H1 (cell line): Measurements from ENCODE around the gene TEX10. TPM values are rescaled to one million over a fixed set of nuclear protein-coding genes. Genes with fewer than 3 reads are reported as not detected.

ENCODE experiments used
- CTCF ChIA-PET: fragments of 300-600 bp; sonication (Branson Sonifier 250); formaldehyde crosslinking; loops from one replicate; lab custom pipeline; 2021; ENCODE audit not compliant: partially characterized antibody; lab: Charles Lee
- POLR2A ChIA-PET: fragments of 300-600 bp; sonication (Branson Sonifier 250); formaldehyde crosslinking; loops from one replicate; lab custom pipeline; 2021; ENCODE audit warnings: inconsistent platforms; ENCODE audit not compliant: partially characterized antibody; lab: Charles Lee
- DNase-seq, 2 experiments: peaks; one replicate each; pipeline versions ENCODE4 v3.0.0 to v3.0.0-alpha.2; 2010 to 2022; ENCODE audit warnings: low spot score in 2 of 2, low read depth in 1 of 2, mixed read lengths in 1 of 2
- FAIRE-seq: peaks from 2 replicates; lab custom pipeline; 2011; peaks lifted over from hg19 to GRCh38; lab: Jason Lieb, UNC
- H2AFZ ChIP-seq: 2 replicates; pipeline ENCODE4 v1.8.1; 2012; ENCODE audit warnings: low read length, inconsistent platforms
- H2AK5ac ChIP-seq: 2 replicates; pipeline ENCODE4 v1.6.1; 2013; ENCODE audit warnings: low read depth, low read length
- H2BK120ac ChIP-seq: replicated peaks from 2 replicates; pipeline ENCODE3; 2013; ENCODE audit warnings: low read depth, low read length, inconsistent platforms
- H2BK12ac ChIP-seq: 2 replicates; pipeline ENCODE4 v1.6.1; 2013; ENCODE audit warnings: low read depth, low read length
- H2BK15ac ChIP-seq: 2 replicates; pipeline ENCODE4 v1.6.1; 2013; ENCODE audit warnings: low read length
- H2BK20ac ChIP-seq: 2 replicates; pipeline ENCODE4 v1.6.1; 2013; ENCODE audit warnings: low read length
- H2BK5ac ChIP-seq: 2 replicates; pipeline ENCODE4 v1.6.1; 2013; ENCODE audit warnings: low read depth, low read length
- H3K14ac ChIP-seq: 2 replicates; pipeline ENCODE4 v1.6.1; 2013; ENCODE audit warnings: inconsistent platforms; ENCODE audit not compliant: insufficient read length
- H3K18ac ChIP-seq: 2 replicates; pipeline ENCODE4 v1.6.1; 2013; ENCODE audit warnings: low read length; ENCODE audit errors: extremely low read depth
- H3K23ac ChIP-seq: 2 replicates; pipeline ENCODE4 v1.6.1; 2013; ENCODE audit warnings: inconsistent platforms; ENCODE audit not compliant: insufficient read length
- H3K23me2 ChIP-seq: 2 replicates; pipeline ENCODE4 v1.6.1; 2013; ENCODE audit warnings: low read depth, low read length
- H3K27ac ChIP-seq: 2 replicates; pipeline ENCODE4 v1.6.1; 2011; ENCODE audit warnings: low read depth, low read length, inconsistent platforms
- H3K27me3 ChIP-seq, 4 experiments: replicated peaks in 1 of 4; 1 replicate in 1 of 4; 2 replicates in 3 of 4; pipeline versions ENCODE4 v1.6.1 to v1.8.1; 2011 to 2013; ENCODE audit warnings: low read length in 3 of 4, mild to moderate bottlenecking in 3 of 4, inconsistent platforms in 2 of 4, mixed read lengths in 2 of 4, moderate library complexity in 1 of 4; ENCODE audit not compliant: control insufficient read depth in 3 of 4, insufficient read depth in 3 of 4; ENCODE audit errors: extremely low read depth in 1 of 4
- H3K36me3 ChIP-seq, 4 experiments: 2 replicates each; pipeline versions ENCODE4 v1.6.1 to v1.8.1; 2011 to 2013; ENCODE audit warnings: mild to moderate bottlenecking in 4 of 4, low read length in 3 of 4, moderate library complexity in 2 of 4, control low read depth in 1 of 4, inconsistent platforms in 1 of 4; ENCODE audit not compliant: insufficient read depth in 4 of 4, control insufficient read depth in 2 of 4
- H3K4ac ChIP-seq: replicated peaks from 2 replicates; pipeline ENCODE3; 2013; ENCODE audit warnings: low read length, low read depth, mixed read lengths, inconsistent platforms; ENCODE audit not compliant: insufficient read length
- H3K4me1 ChIP-seq, 4 experiments: replicated peaks in 1 of 4; 1 replicate in 1 of 4; 2 replicates in 3 of 4; pipeline versions ENCODE4 v1.6.1 to v1.8.1; 2011 to 2013; ENCODE audit warnings: low read length in 3 of 4, inconsistent platforms in 2 of 4, mixed read lengths in 1 of 4; ENCODE audit not compliant: insufficient read depth in 4 of 4, control insufficient read depth in 3 of 4
- H3K4me2 ChIP-seq, 2 experiments: 2 replicates each; pipeline versions ENCODE4 v1.6.1 to v1.8.1; 2011 to 2013; ENCODE audit warnings: low read depth in 2 of 2, low read length in 2 of 2, control low read depth in 1 of 2, inconsistent platforms in 1 of 2, mild to moderate bottlenecking in 1 of 2; ENCODE audit not compliant: insufficient read depth in 1 of 2
- H3K4me3 ChIP-seq, 4 experiments: fragments of 200-600, 300-600 bp in 1 of 4; sonication (generic), shearing (Covaris generic), sonication (Bioruptor Twin) in 1 of 4; 2 replicates each; pipeline versions ENCODE4 v1.5.1 to v1.8.1; 2011 to 2016; ENCODE audit warnings: low read length in 4 of 4, low read depth in 3 of 4, control low read depth in 2 of 4, inconsistent platforms in 2 of 4, mild to moderate bottlenecking in 2 of 4, mixed read lengths in 1 of 4, moderate library complexity in 1 of 4; ENCODE audit not compliant: insufficient read depth in 2 of 4; ENCODE audit errors: extremely low read depth in 1 of 4
- H3K56ac ChIP-seq: replicated peaks from 2 replicates; pipeline ENCODE3; 2013; ENCODE audit warnings: low read depth, mild to moderate bottlenecking, mixed read lengths, low read length, inconsistent platforms; ENCODE audit not compliant: insufficient read length
- H3K79me1 ChIP-seq: 2 replicates; pipeline ENCODE4 v1.6.1; 2013; ENCODE audit warnings: low read depth, low read length, control low read depth
- H3K79me2 ChIP-seq, 2 experiments: 2 replicates each; pipeline versions ENCODE4 v1.6.1 to v1.8.1; 2012 to 2013; ENCODE audit warnings: low read length in 2 of 2, mild to moderate bottlenecking in 2 of 2, inconsistent platforms in 1 of 2; ENCODE audit not compliant: insufficient read depth in 2 of 2, control insufficient read depth in 1 of 2
- H3K9ac ChIP-seq, 4 experiments: replicated peaks in 1 of 4; 1 replicate in 1 of 4; 2 replicates in 3 of 4; pipeline versions ENCODE4 v1.6.1 to v1.8.1; 2011 to 2013; ENCODE audit warnings: low read depth in 3 of 4, low read length in 3 of 4, control low read depth in 2 of 4, mild to moderate bottlenecking in 2 of 4, moderate library complexity in 2 of 4, inconsistent platforms in 1 of 4; ENCODE audit errors: extremely low read depth in 1 of 4
- H3K9me3 ChIP-seq, 2 experiments: 2 replicates each; pipeline versions ENCODE4 v1.6.1 to v1.8.1; 2012 to 2013; ENCODE audit warnings: mild to moderate bottlenecking in 2 of 2, moderate library complexity in 2 of 2, control low read depth in 1 of 2, inconsistent platforms in 1 of 2, low read depth in 1 of 2, low read length in 1 of 2, mixed read lengths in 1 of 2; ENCODE audit not compliant: insufficient read depth in 2 of 2
- H4K20me1 ChIP-seq, 2 experiments: replicated peaks in 1 of 2; 2 replicates each; pipeline versions ENCODE3 to v1.8.1; 2011 to 2013; ENCODE audit warnings: inconsistent platforms in 2 of 2, low read length in 2 of 2, mild to moderate bottlenecking in 1 of 2; ENCODE audit not compliant: insufficient read depth in 2 of 2, control insufficient read depth in 1 of 2
- H4K5ac ChIP-seq: 2 replicates; pipeline ENCODE4 v1.6.1; 2013; ENCODE audit warnings: low read length, low read depth, mixed read lengths, inconsistent platforms; ENCODE audit not compliant: insufficient read length
- H4K8ac ChIP-seq: 2 replicates; pipeline ENCODE4 v1.8.0; 2013; ENCODE audit warnings: mild to moderate bottlenecking, moderate library complexity, low read length, inconsistent platforms; ENCODE audit not compliant: insufficient read depth; ENCODE audit errors: extremely low read depth
- H4K91ac ChIP-seq: replicated peaks from 2 replicates; pipeline ENCODE3; 2013; ENCODE audit warnings: low read length, mixed read lengths, inconsistent platforms; ENCODE audit not compliant: insufficient read length
- ASH2L ChIP-seq: fragments of 200-600, 300-600 bp; sonication (generic); IDR thresholded peaks from one replicate; pipeline ENCODE4 v1.7.1; 2017; ENCODE audit warnings: low read length
- BACH1 ChIP-seq: IDR thresholded peaks from 2 replicates; pipeline ENCODE4 v1.6.1; 2012; ENCODE audit warnings: low read length, improper control_type of control experiment
- BRCA1 ChIP-seq: IDR thresholded peaks from 2 replicates; pipeline ENCODE4 v1.6.1; 2012; ENCODE audit warnings: low read depth, low read length, improper control_type of control experiment
- CBX8 ChIP-seq: fragments of 300-800, 300-1000 bp; sonication (generic); IDR thresholded peaks from 2 replicates; pipeline ENCODE4 v1.7.1; 2016; ENCODE audit warnings: low read depth, low read length, borderline replicate concordance
- CEBPB ChIP-seq: IDR thresholded peaks from 2 replicates; pipeline ENCODE4 v1.6.1; 2012; ENCODE audit warnings: low read depth, low read length
- CHD2 ChIP-seq: IDR thresholded peaks from 2 replicates; pipeline ENCODE4 v1.6.1; 2012; ENCODE audit warnings: low read length, improper control_type of control experiment
- HDAC6 ChIP-seq: IDR thresholded peaks from one replicate; pipeline ENCODE4 v1.7.1; 2012; ENCODE audit warnings: low read depth, mild to moderate bottlenecking, inconsistent platforms, low read length, moderate library complexity
- KDM1A ChIP-seq: fragments of 200-600, 300-600 bp; sonication (generic); IDR thresholded peaks from 2 replicates; pipeline ENCODE4 v1.7.1; 2016; ENCODE audit warnings: mild to moderate bottlenecking, low read length, borderline replicate concordance
- NRF1 ChIP-seq: IDR thresholded peaks from 2 replicates; pipeline ENCODE4 v1.6.1; 2011; ENCODE audit warnings: mild to moderate bottlenecking, low read depth, low read length, improper control_type of control experiment
- POLR2AphosphoS5 ChIP-seq: IDR thresholded peaks from 2 replicates; pipeline ENCODE4 v1.6.1; 2011; ENCODE audit warnings: low read depth, low read length
- RAD21 ChIP-seq, 2 experiments: IDR thresholded peaks in 1 of 2; conservative IDR thresholded peaks in 1 of 2; 2 replicates each; pipeline ENCODE4 v1.6.1; 2011; ENCODE audit warnings: low read depth in 2 of 2, low read length in 2 of 2, improper control_type of control experiment in 1 of 2, inconsistent platforms in 1 of 2, mild to moderate bottlenecking in 1 of 2, moderate library complexity in 1 of 2
- SAP30 ChIP-seq: fragments of 300-600 bp; sonication (generic); IDR thresholded peaks from 2 replicates; pipeline ENCODE4 v1.7.1; 2012; ENCODE audit warnings: low read length, moderate library complexity, mild to moderate bottlenecking, inconsistent platforms; ENCODE audit not compliant: insufficient read depth, insufficient replicate concordance
- TEAD4 ChIP-seq: IDR thresholded peaks from 2 replicates; pipeline ENCODE4 v1.6.1; 2012; ENCODE audit warnings: low read depth, low read length, inconsistent platforms, mixed read lengths
- WGBS, 2 experiments: shearing (Covaris generic) in 1 of 2; methylation state at CpG; one replicate each; pipeline versions ENCODE4 v1.1.6 to v1.1.7; 2013 to 2015; ENCODE audit warnings: low lambda C conversion rate in 2 of 2, mixed read lengths in 2 of 2, inconsistent platforms in 1 of 2, low coverage in 1 of 2, missing lambda C conversion rate in 1 of 2; ENCODE audit not compliant: insufficient replicate concordance in 2 of 2, insufficient coverage in 1 of 2, insufficient read length in 1 of 2; ENCODE audit errors: extremely low coverage in 1 of 2, missing lambda C conversion rate in 1 of 2; 5-methylcytosine and 5-hydroxymethylcytosine counted together
- polyA plus RNA-seq, 7 experiments: library from polyadenylated mRNA; depleted of rRNA in 3 of 7; stranded (reverse) in 5 of 7; unstranded in 2 of 7; fragments of >200 nt in 5 of 7; fragments of 200-250 nt in 2 of 7; gene quantifications; 1 replicate in 5 of 7; 2 replicates in 1 of 7; 4 replicates in 1 of 7; pipeline versions ENCODE4 v1.2.1 to v1.2.3, GENCODE V29; 2011 to 2013; ENCODE audit warnings: missing spikeins in 2 of 7, mixed read lengths in 2 of 7
- total RNA-seq: library from RNA; stranded (reverse); fragmentation: NEBNext Ultra II Directional; extraction: Animal tissue kit (Norgen Biotek cat#: 25700); gene quantifications from 2 replicates; pipeline ENCODE4 v1.2.1, GENCODE V29; 2021
- TF ChIP-seq, protein P1 (sequence below): IDR thresholded peaks from 2 replicates; pipeline ENCODE4 v1.6.1; 2011; ENCODE audit warnings: low read length, improper control_type of control experiment

TEX10 gene
- total and polyA plus RNA-seq, 2 of the 8 experiments (the other 6 are each of a cell fraction or from before 2014, with no cell fraction given) = 46.9 to 81.0 TPM

DNA sequence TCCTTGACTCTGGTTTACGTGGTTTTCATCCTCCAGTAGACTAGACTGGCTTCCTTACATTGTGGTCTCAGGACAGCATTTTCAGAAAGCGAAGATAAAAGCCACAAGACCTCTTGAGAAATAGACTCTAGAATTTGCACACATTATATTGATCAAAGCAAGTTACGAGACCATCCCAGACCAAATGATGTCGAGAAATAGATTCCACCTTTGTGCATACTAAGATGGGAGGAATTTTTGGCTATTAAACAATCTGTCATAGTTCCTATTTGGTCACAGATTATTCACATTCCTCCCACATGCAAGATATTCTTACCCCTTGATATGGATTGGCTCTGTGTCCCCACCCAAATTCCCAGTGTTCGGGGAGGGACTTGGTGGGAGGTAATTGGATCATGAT, 65.6 kb downstream of the TEX10 start:
- ChIA-PET CTCF (interaction anchor here (1.1 kb wide), 1 partner anchor 37 kb away, joined by 3 read pairs; no protein-coding TSS in a partner anchor), POLR2A (no interaction called here)
- H3K79me2 ChIP-seq = no peaks in the 10 kb centered on the region
- H2BK120ac ChIP-seq = no peak overlapping the region
- no peak overlapping the region for H4K8ac ChIP-seq
- H3K14ac ChIP-seq = no peak overlapping the region
- WGBS, 2 experiments = 92% methylated on average over 5 of the region's 5 CpGs; no CpG with 5 or more reads in 1 of the 2 experiments
- H3K36me3 ChIP-seq = peaks cover 0 to 15% (median 3%) of the 10 kb centered on the region in 4 experiments; a peak in 3 of 8 replicates
- no peak overlapping the region for H3K18ac ChIP-seq
- no peak overlapping the region for H2AK5ac ChIP-seq
- H3K4ac ChIP-seq = no peak overlapping the region
- no peak overlapping the region for H3K56ac ChIP-seq
- no peak overlapping the region for H3K4me3 ChIP-seq
- peaks cover 2 to 6% of the 10 kb centered on the region in 2 experiments; a peak in 1 of 4 replicates for H3K9me3 ChIP-seq
- H2BK20ac ChIP-seq = no peak overlapping the region
- peaks cover 0 to 1% of the 10 kb centered on the region in 2 experiments for H4K20me1 ChIP-seq
- H4K5ac ChIP-seq = no peak overlapping the region
- no peak overlapping the region for H2AFZ ChIP-seq
- H3K79me1 ChIP-seq = no peaks in the 10 kb centered on the region; the same call in 1 of the 2 replicates
- H3K9ac ChIP-seq = no peak overlapping the region
- H3K23me2 ChIP-seq = no peaks in the 10 kb centered on the region
- FAIRE-seq (no peak), DNase-seq (no peak)
- no peaks in the 10 kb centered on the region for H3K4me1 ChIP-seq
- H2BK15ac ChIP-seq = no peak overlapping the region
- H2BK5ac ChIP-seq = no peak overlapping the region
- no peak overlapping the region for H3K4me2 ChIP-seq
- no peak overlapping the region for H4K91ac ChIP-seq
- H2BK12ac ChIP-seq = no peak overlapping the region
- H3K23ac ChIP-seq = no peak overlapping the region
- H3K27me3 ChIP-seq = no peaks in the 10 kb centered on the region
- H3K27ac ChIP-seq = no peak overlapping the region
- no peak for TF ChIP-seq BACH1
- no peak for TF ChIP-seq RAD21 (IDR thresholded peaks at IDR 0.05 in 1 of 2, conservative IDR thresholded peaks at IDR 0.05 in 1 of 2; ENCODE audit: low read depth in 2 of 2, low read length in 2 of 2)
- TF ChIP-seq POLR2AphosphoS5 = no peak
- TF ChIP-seq TEAD4 = no peak
- no peak for TF ChIP-seq CHD2
- no peak for TF ChIP-seq CEBPB
- no peak for TF ChIP-seq KDM1A
- TF ChIP-seq, protein P1, sequence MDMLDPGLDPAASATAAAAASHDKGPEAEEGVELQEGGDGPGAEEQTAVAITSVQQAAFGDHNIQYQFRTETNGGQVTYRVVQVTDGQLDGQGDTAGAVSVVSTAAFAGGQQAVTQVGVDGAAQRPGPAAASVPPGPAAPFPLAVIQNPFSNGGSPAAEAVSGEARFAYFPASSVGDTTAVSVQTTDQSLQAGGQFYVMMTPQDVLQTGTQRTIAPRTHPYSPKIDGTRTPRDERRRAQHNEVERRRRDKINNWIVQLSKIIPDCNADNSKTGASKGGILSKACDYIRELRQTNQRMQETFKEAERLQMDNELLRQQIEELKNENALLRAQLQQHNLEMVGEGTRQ = no peak
- no peak for TF ChIP-seq HDAC6
- no peak for TF ChIP-seq ASH2L
- no peak for TF ChIP-seq CBX8
- no peak for TF ChIP-seq SAP30
- no peak for TF ChIP-seq BRCA1
- TF ChIP-seq NRF1 = no peak
